ENCODE measurements around the gene C11orf24. TPM values are rescaled to one million over a fixed set of nuclear protein-coding genes. Genes with fewer than 3 reads are reported as not detected.
A peak's percentile ranks its signal among the peaks of the same experiment; 100 is the strongest.

Gene C11orf24
- polyA plus RNA-seq, 1 of the 3 experiments (the other 2 are of a cell fraction), result 50.9 TPM

GRCh38 chr11:68302670-68303069 is 30.9 kb upstream of the C11orf24 start:
- Histone ChIP-seq H3K27ac (ENCODE audit: low read depth in 2 of 2, low read length in 1 of 2) (no peak overlapping the region), H3K27me3 (ENCODE audit: insufficient read depth) (no peaks in the 10 kb centered on the region), H3K9me3 (no peaks in the 10 kb centered on the region), H2AFZ (ENCODE audit: low read depth) (no peak overlapping the region), H3K79me2 (ENCODE audit: insufficient read depth) (no peaks in the 10 kb centered on the region), H4K20me1 (ENCODE audit: insufficient read depth) (no peaks in the 10 kb centered on the region), H3K9me2 (no peaks in the 10 kb centered on the region), H3F3A (replicated peaks; ENCODE audit: insufficient read depth) (no peaks in the 10 kb centered on the region), H3K4me3 (ENCODE audit: low read depth in 2 of 2, low read length in 1 of 2) (no peak overlapping the region), H3K4me1 (ENCODE audit: control insufficient read depth in 1 of 2, insufficient read depth in 2 of 2, low read depth in 1 of 2, low read length in 1 of 2) (peaks cover 0 to 7% of the 10 kb centered on the region in 2 experiments; a peak in 2 of 4 replicates), H3K4me2 (no peak overlapping the region), H3K36me3 (replicated peaks in 1 of 2; ENCODE audit: control insufficient read depth in 1 of 2, insufficient read depth in 2 of 2, low read length in 1 of 2) (no peaks in the 10 kb centered on the region), H3K9ac (no peak overlapping the region)
- TF ChIP-seq EZH2phosphoT487 (IDR thresholded peaks at IDR 0.05; ENCODE audit: borderline replicate concordance, low read depth) (no peak), FOSL2 (IDR thresholded peaks at IDR 0.05; ENCODE audit: borderline replicate concordance, low read depth) (peak; percentile 29; the same call in 1 of the 2 replicates), FOXM1 (IDR thresholded peaks at IDR 0.05; ENCODE audit: low read depth) (no peak), RXRA (IDR thresholded peaks at IDR 0.05; ENCODE audit: borderline replicate concordance, low read depth) (no peak), IRF3 (IDR thresholded peaks at IDR 0.05; ENCODE audit: low read depth, low read length) (no peak), TCF12 (IDR thresholded peaks at IDR 0.05) (peak; percentile 84), RAD21 (IDR thresholded peaks at IDR 0.05; ENCODE audit: low read length) (no peak), NFIC (IDR thresholded peaks at IDR 0.05; ENCODE audit: borderline replicate concordance) (no peak), FOXJ3 (CRISPR knock-in tag; IDR thresholded peaks at IDR 0.05) (no peak)
- 93% methylated on average over 2 of the region's 7 CpGs for WGBS (ENCODE audit: low lambda C conversion rate)
- ChIA-PET CTCF (interaction anchor here (0.8 to 3.3 kb wide), 4 partner anchors 11 to 94 kb away, joined by 3 to 12 read pairs (median 3); no protein-coding TSS in a partner anchor), POLR2A (no interaction called here)
- peak; percentile 15 for DNase-seq

- no peaks in the 10 kb centered on the region for H3K27me3 ChIP-seq (ENCODE audit: insufficient read depth)
- H3K9me3 ChIP-seq, result no peaks in the 10 kb centered on the region
- no peaks in the 10 kb centered on the region for H3K36me3 ChIP-seq (replicated peaks in 1 of 2; ENCODE audit: control insufficient read depth in 1 of 2, insufficient read depth in 2 of 2, low read length in 1 of 2)
- H3K9me2 ChIP-seq, result no peaks in the 10 kb centered on the region
- WGBS (ENCODE audit: low lambda C conversion rate), result 94% methylated on average over 5 of the region's 5 CpGs
- no peak overlapping the region for H3K9ac ChIP-seq
- no peaks in the 10 kb centered on the region for H4K20me1 ChIP-seq (ENCODE audit: insufficient read depth)
- no peaks in the 10 kb centered on the region for H3F3A ChIP-seq (replicated peaks; ENCODE audit: insufficient read depth)
- H3K4me2 ChIP-seq, result no peak overlapping the region
- DNase-seq, result no peak
- CTCF ChIA-PET, result interaction anchor here (0.8 to 3.3 kb wide), 3 partner anchors 12 to 45 kb away, joined by 3 to 12 read pairs (median 3); no protein-coding TSS in a partner anchor
- peaks cover 0 to 7% of the 10 kb centered on the region in 2 experiments; a peak in 2 of 4 replicates for H3K4me1 ChIP-seq (ENCODE audit: control insufficient read depth in 1 of 2, insufficient read depth in 2 of 2, low read depth in 1 of 2, low read length in 1 of 2)
- POLR2A ChIA-PET, result no interaction called here
- H3K4me3 ChIP-seq (ENCODE audit: low read depth in 2 of 2, low read length in 1 of 2), result no peak overlapping the region
- H2AFZ ChIP-seq (ENCODE audit: low read depth), result no peak overlapping the region
- TF ChIP-seq CTCF (IDR thresholded peaks at IDR 0.05) (no peak), YY1 (IDR thresholded peaks at IDR 0.05; ENCODE audit: low read depth) (no peak), FOXJ3 (CRISPR knock-in tag; IDR thresholded peaks at IDR 0.05) (no peak), ZBTB33 (IDR thresholded peaks at IDR 0.05; ENCODE audit: borderline replicate concordance, low read depth) (no peak), MEF2A (IDR thresholded peaks at IDR 0.05; ENCODE audit: borderline replicate concordance, low read depth) (no peak), EZH2phosphoT487 (IDR thresholded peaks at IDR 0.05; ENCODE audit: borderline replicate concordance, low read depth) (no peak), USF2 (IDR thresholded peaks at IDR 0.05; ENCODE audit: borderline replicate concordance, low read depth, low read length) (no peak), GATA2 (CRISPR knock-in tag; IDR thresholded peaks at IDR 0.05) (no peak), IRF3 (IDR thresholded peaks at IDR 0.05; ENCODE audit: low read depth, low read length) (no peak), CHD2 (IDR thresholded peaks at IDR 0.05; ENCODE audit: low read length, partially characterized antibody) (no peak), ELF1 (IDR thresholded peaks at IDR 0.05) (no peak), USF1 (IDR thresholded peaks at IDR 0.05; ENCODE audit: borderline replicate concordance, low read depth) (no peak)
- no peak overlapping the region for H3K27ac ChIP-seq (ENCODE audit: low read depth in 2 of 2, low read length in 1 of 2)
- no peaks in the 10 kb centered on the region for H3K79me2 ChIP-seq (ENCODE audit: insufficient read depth)
These were observed 30.5 kb upstream of the C11orf24 start for GRCh38 chr11:68302256-68302655.

All from SK-N-SH (cell line).